B cell (primary cell): ENCODE results near the gene TMEM41B. TPM values are rescaled to one million over a fixed set of nuclear protein-coding genes. Genes with fewer than 3 reads are reported as not detected.
"Not testable (repeated sequence)": the region's sequence is repeated elsewhere in the genome, so short reads cannot be mapped to it uniquely, and the experiment has no call there.

ENCODE experiments used
- ATAC-seq: fragments of 200-7000 bp; cut with Tn5 transposase; one replicate; pipeline ENCODE4 v1.10.0; 2021; ENCODE audit warnings: low read depth, mild to moderate bottlenecking, moderate number of reproducible peaks, moderate library complexity
- CTCF ChIA-PET: fragments of 350-600 bp; sonication (Branson Sonifier 250); formaldehyde crosslinking; loops from one replicate; lab custom pipeline; 2021; ENCODE audit warnings: antibody characterized with exemption, inconsistent platforms; lab: Charles Lee
- POLR2A ChIA-PET: fragments of 350-600 bp; sonication (Branson Sonifier 250); formaldehyde crosslinking; loops from one replicate; lab custom pipeline; 2021; ENCODE audit warnings: antibody characterized with exemption; lab: Charles Lee
- DNase-seq: peaks from one replicate; pipeline ENCODE4 v3.0.0; 2013
- H2AFZ ChIP-seq: 2 replicates; pipeline ENCODE4 v1.6.1; 2012; ENCODE audit warnings: mild to moderate bottlenecking, low read depth, low read length; ENCODE audit not compliant: insufficient read depth, poor library complexity, severe bottlenecking
- H3K27ac ChIP-seq, 2 donors: 1 replicate in 1 of 2; 2 replicates in 1 of 2; pipeline ENCODE4 v1.5.1; 2012 to 2013; ENCODE audit warnings: low read length in 2 of 2, mild to moderate bottlenecking in 2 of 2, moderate library complexity in 1 of 2
- H3K27me3 ChIP-seq, 4 experiments: fragments of 200-600 bp in 1 of 4; sonication (generic) in 1 of 4; replicated peaks in 1 of 4; 1 replicate in 2 of 4; 2 replicates in 2 of 4; pipeline versions ENCODE4 v1.6.1 to v1.7.0; 2013 to 2016; ENCODE audit warnings: low read length in 3 of 4, mild to moderate bottlenecking in 2 of 4, mixed read lengths in 1 of 4, moderate library complexity in 1 of 4; ENCODE audit not compliant: insufficient read depth in 4 of 4, control insufficient read depth in 3 of 4; ENCODE audit errors: control extremely low read depth in 1 of 4
- H3K36me3 ChIP-seq, 2 experiments: replicated peaks in 1 of 2; 1 replicate in 1 of 2; 2 replicates in 1 of 2; pipeline versions ENCODE4 v1.6.1 to v1.7.1; 2013; ENCODE audit warnings: low read length in 1 of 2; ENCODE audit not compliant: insufficient read depth in 2 of 2, control insufficient read depth in 1 of 2; ENCODE audit errors: control extremely low read depth in 1 of 2, extremely low read depth in 1 of 2
- H3K4me1 ChIP-seq, 2 donors: fragments of 200-600 bp in 1 of 2; sonication (generic) in 1 of 2; 1 replicate in 1 of 2; 2 replicates in 1 of 2; pipeline versions ENCODE4 v1.5.1 to v1.6.1; 2013 to 2017; ENCODE audit warnings: low read length in 2 of 2; ENCODE audit not compliant: control insufficient read depth in 2 of 2, insufficient read depth in 2 of 2
- H3K4me2 ChIP-seq: replicated peaks from 2 replicates; pipeline ENCODE3; 2012; ENCODE audit warnings: mild to moderate bottlenecking, low read depth, low read length; ENCODE audit not compliant: poor library complexity, severe bottlenecking
- H3K4me3 ChIP-seq, 5 experiments: fragments of 200-600 bp in 1 of 5; sonication (generic) in 1 of 5; 1 replicate in 3 of 5; 2 replicates in 2 of 5; pipeline versions ENCODE4 v1.5.1 to v1.7.0; 2011 to 2016; ENCODE audit warnings: low read length in 4 of 5, mild to moderate bottlenecking in 4 of 5, low read depth in 2 of 5, control low read depth in 1 of 5, moderate library complexity in 1 of 5; ENCODE audit not compliant: insufficient read depth in 1 of 5; ENCODE audit errors: control extremely low read depth in 1 of 5, extremely low read depth in 1 of 5
- H3K79me2 ChIP-seq: fragments of 200-600 bp; sonication (generic); one replicate; pipeline ENCODE4 v1.6.0; 2016; ENCODE audit warnings: low read length; ENCODE audit not compliant: control insufficient read depth, insufficient read depth
- H3K9ac ChIP-seq: fragments of 200-600 bp; sonication (generic); 2 replicates; pipeline ENCODE4 v1.6.1; 2017; ENCODE audit warnings: mild to moderate bottlenecking, low read length, moderate library complexity
- H3K9me3 ChIP-seq, 3 donors: one replicate each; pipeline versions ENCODE4 v1.6.1 to v1.7.1; 2013; ENCODE audit warnings: low read length in 2 of 3; ENCODE audit not compliant: control insufficient read depth in 2 of 3, insufficient read depth in 1 of 3; ENCODE audit errors: control extremely low read depth in 1 of 3
- H4K20me1 ChIP-seq: 2 replicates; pipeline ENCODE4 v1.6.0; 2012; ENCODE audit warnings: mild to moderate bottlenecking, low read length; ENCODE audit not compliant: insufficient read depth, control insufficient read depth, poor library complexity, severe bottlenecking
- H3K27ac Mint-ChIP-seq: one replicate; pipeline ENCODE4 v1.8.0; 2021; ENCODE audit warnings: mixed read lengths
- H3K27me3 Mint-ChIP-seq: one replicate; pipeline ENCODE4 v1.8.0; 2021; ENCODE audit warnings: mixed read lengths
- H3K4me1 Mint-ChIP-seq: one replicate; pipeline ENCODE4 v1.8.0; 2021; ENCODE audit warnings: mixed read lengths
- H3K4me3 Mint-ChIP-seq: one replicate; pipeline ENCODE4 v1.8.0; 2021; ENCODE audit warnings: mixed read lengths
- H3K9me3 Mint-ChIP-seq: one replicate; pipeline ENCODE4 v1.8.0; 2022; ENCODE audit warnings: mixed read lengths; ENCODE audit not compliant: insufficient read depth
- EZH2 ChIP-seq: IDR thresholded peaks from 2 replicates; pipeline ENCODE4 v1.6.1; 2012; ENCODE audit warnings: borderline replicate concordance, low read depth, mild to moderate bottlenecking, moderate library complexity, low read length; ENCODE audit not compliant: insufficient read depth, poor library complexity, severe bottlenecking
- WGBS: methylation state at CpG from one replicate; pipeline ENCODE4 v1.1.5; 2013; ENCODE audit warnings: missing lambda C conversion rate; ENCODE audit not compliant: insufficient coverage; 5-methylcytosine and 5-hydroxymethylcytosine counted together
- intact Hi-C: fragments of 100-400 bp; cut with micrococcal nuclease; formaldehyde crosslinking; loops from one replicate; pipeline ENCODE4 v1.10.0; 2022
- polyA plus RNA-seq: library from polyadenylated mRNA; depleted of rRNA; stranded (reverse); fragments of >200 nt; gene quantifications from 2 replicates; pipeline ENCODE4 v1.2.3, GENCODE V29; 2012
- total RNA-seq, 2 donors: library from RNA; stranded (reverse); fragments of 120-200 nt in 1 of 2; gene quantifications; 1 replicate in 1 of 2; 2 replicates in 1 of 2; pipeline versions ENCODE4 v1.2.3 to v1.2.4, GENCODE V29; 2013 to 2022
- TF ChIP-seq, protein P1 (sequence below): fragments of 200-600 bp; IDR thresholded peaks from one replicate; pipeline ENCODE4 v1.8.0; 2022; ENCODE audit warnings: antibody characterized with exemption, mild to moderate bottlenecking

TMEM41B gene
- total and polyA plus RNA-seq, 2 donors (not counting 1 experiment from before 2014, with no cell fraction given) = 16.1 to 43.9 TPM

DNA sequence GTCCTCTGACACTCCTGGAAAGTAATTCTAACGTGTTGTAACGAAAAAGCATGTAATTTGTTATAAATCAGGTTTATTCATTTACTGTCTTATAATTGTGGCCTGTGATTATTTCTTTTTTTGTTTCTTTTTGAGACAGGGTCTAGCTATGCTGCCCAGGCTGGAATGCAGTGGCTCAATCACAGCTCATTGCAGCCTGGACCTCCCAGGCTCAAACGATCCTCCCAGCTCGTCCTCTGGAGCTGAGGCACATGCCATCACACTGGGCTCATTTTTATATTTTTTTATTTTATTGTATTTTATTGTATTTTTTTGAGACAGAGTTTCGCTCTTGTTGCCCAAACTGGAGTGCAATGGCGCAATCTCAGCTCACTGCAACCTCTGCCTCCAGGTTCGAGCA is 65.1 kb downstream of the TMEM41B start:
- Histone ChIP-seq H3K27ac (no peak overlapping the region), H3K4me1 (peaks cover 15 to 22% of the 10 kb centered on the region in 2 donors), H3K79me2 (peaks cover 83% of the 10 kb centered on the region), H3K9me3 (no peaks in the 10 kb centered on the region), H3K4me3 (no peak overlapping the region), H3K27me3 (no peaks in the 10 kb centered on the region), H3K36me3 (no peaks in the 10 kb centered on the region), H3K4me2 (no peak overlapping the region), H2AFZ (no peak overlapping the region), H4K20me1 (no peaks in the 10 kb centered on the region), H3K9ac (no peak overlapping the region)
- DNase-seq (no peak), ATAC-seq (no peak)
- Mint-ChIP-seq H3K27ac (no peak overlapping the region), H3K27me3 (no peaks in the 10 kb centered on the region), H3K4me3 (no peak overlapping the region), H3K4me1 (peaks cover 26% of the 10 kb centered on the region), H3K9me3 (no peaks in the 10 kb centered on the region)
- intact Hi-C loops = no loop called here
- POLR2A ChIA-PET = no interaction called here
- CTCF ChIA-PET = interaction anchor here (0.6 to 1.9 kb wide), 3 partner anchors 12 to 1085 kb away, joined by 3 to 6 read pairs (median 4); no protein-coding TSS in a partner anchor
- TF ChIP-seq EZH2 = no peak
- TF ChIP-seq, protein P1, sequence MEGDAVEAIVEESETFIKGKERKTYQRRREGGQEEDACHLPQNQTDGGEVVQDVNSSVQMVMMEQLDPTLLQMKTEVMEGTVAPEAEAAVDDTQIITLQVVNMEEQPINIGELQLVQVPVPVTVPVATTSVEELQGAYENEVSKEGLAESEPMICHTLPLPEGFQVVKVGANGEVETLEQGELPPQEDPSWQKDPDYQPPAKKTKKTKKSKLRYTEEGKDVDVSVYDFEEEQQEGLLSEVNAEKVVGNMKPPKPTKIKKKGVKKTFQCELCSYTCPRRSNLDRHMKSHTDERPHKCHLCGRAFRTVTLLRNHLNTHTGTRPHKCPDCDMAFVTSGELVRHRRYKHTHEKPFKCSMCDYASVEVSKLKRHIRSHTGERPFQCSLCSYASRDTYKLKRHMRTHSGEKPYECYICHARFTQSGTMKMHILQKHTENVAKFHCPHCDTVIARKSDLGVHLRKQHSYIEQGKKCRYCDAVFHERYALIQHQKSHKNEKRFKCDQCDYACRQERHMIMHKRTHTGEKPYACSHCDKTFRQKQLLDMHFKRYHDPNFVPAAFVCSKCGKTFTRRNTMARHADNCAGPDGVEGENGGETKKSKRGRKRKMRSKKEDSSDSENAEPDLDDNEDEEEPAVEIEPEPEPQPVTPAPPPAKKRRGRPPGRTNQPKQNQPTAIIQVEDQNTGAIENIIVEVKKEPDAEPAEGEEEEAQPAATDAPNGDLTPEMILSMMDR = no peak
- WGBS = no CpG with 5 or more reads among the region's 7 CpGs

DNA sequence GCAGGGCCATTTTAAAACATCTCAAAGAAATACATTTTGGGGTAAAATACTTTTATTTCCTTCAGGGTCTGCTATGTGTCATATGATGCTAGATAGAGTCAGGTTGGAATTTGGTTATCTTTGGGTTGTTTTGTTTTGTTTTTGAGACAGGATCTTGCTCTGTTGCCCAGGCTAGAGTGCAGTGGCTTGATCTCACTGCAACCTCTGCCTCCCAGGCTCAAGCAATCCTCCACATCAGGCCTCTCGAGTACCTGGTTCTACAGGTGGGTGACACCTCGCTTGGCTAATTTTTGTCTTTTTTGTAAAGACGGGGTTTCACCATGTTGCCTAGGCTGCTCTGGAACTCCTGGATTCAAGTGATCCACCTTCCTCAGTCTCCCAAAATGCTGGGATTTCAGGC is 66.5 kb downstream of the TMEM41B start:
- no peak for ATAC-seq
- Histone ChIP-seq H3K4me1 (peaks cover 15 to 22% of the 10 kb centered on the region in 2 donors), H3K27me3 (no peaks in the 10 kb centered on the region), H3K4me3 (no peak overlapping the region), H3K79me2 (peaks cover 81% of the 10 kb centered on the region), H3K9ac (no peak overlapping the region), H2AFZ (no peak overlapping the region), H4K20me1 (no peaks in the 10 kb centered on the region), H3K4me2 (no peak overlapping the region), H3K9me3 (no peaks in the 10 kb centered on the region), H3K27ac (no peak overlapping the region), H3K36me3 (no peaks in the 10 kb centered on the region)
- Mint-ChIP-seq H3K27ac (no peak overlapping the region), H3K9me3 (no peaks in the 10 kb centered on the region), H3K4me3 (no peak overlapping the region), H3K27me3 (no peaks in the 10 kb centered on the region), H3K4me1 (peaks cover 28% of the 10 kb centered on the region)
- DNase-seq = no peak
- CTCF ChIA-PET = interaction anchor here (0.7 kb wide), 1 partner anchor 501 kb away, joined by 3 read pairs; no protein-coding TSS in a partner anchor
- no peak for TF ChIP-seq EZH2
- TF ChIP-seq, protein P1 = no peak
- intact Hi-C loops = no loop called here
- WGBS = 92% methylated on average over 3 of the region's 3 CpGs
- POLR2A ChIA-PET = interaction anchor here (0.5 kb wide), 1 partner anchor 507 kb away, joined by 4 read pairs; no protein-coding TSS in a partner anchor

DNA sequence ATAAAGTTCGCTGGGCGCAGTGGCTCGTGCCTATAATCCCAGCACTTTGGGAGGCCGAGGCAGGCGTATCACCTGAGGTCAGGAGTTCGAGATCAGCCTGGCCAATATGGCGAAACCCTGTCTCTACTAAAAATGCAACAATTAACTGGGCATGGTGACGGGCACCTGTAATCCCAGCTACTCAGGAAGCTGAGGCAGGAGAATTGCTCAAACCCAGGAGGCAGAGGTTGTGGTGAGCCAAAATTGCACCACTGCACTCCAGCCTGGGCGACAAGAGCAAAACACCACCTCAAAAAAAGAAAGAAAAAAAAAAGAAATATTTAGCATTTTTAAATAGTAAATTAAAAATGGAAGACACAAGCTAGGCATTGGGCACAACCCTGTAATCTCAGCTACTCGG is 78.2 kb downstream of the TMEM41B start:
- POLR2A ChIA-PET = not testable (repeated sequence)
- H3K4me1 Mint-ChIP-seq = peaks cover 14% of the 10 kb centered on the region

More for the DNA sequence above, 78.2 kb downstream of the TMEM41B start:
- H3K27ac Mint-ChIP-seq, H3K9me3 ChIP-seq, H3K27me3 ChIP-seq, H3K36me3 ChIP-seq, ATAC-seq, intact Hi-C loops, H3K4me3 Mint-ChIP-seq, H3K27me3 Mint-ChIP-seq, H3K27ac ChIP-seq, H3K4me3 ChIP-seq, H3K4me2 ChIP-seq, H3K4me1 ChIP-seq, DNase-seq, H2AFZ ChIP-seq, H3K9me3 Mint-ChIP-seq, H4K20me1 ChIP-seq, H3K9ac ChIP-seq: not testable (repeated sequence)
- H3K79me2 ChIP-seq = peaks cover 56% of the 10 kb centered on the region
- WGBS = 97% methylated on average over 7 of the region's 10 CpGs
- CTCF ChIA-PET = interaction anchor here (0.7 kb wide), 2 partner anchors 14 to 99 kb away, joined by 3 read pairs; no protein-coding TSS in a partner anchor
